GM23248 (cell line): ENCODE results near the gene CRACR2A. TPM values are rescaled to one million over a fixed set of nuclear protein-coding genes. Genes with fewer than 3 reads are reported as not detected.

ENCODE experiments used
- DNase-seq: peaks from one replicate; pipeline ENCODE4 v3.0.0-alpha.2; 2015
- H2AFZ ChIP-seq: fragments of 200-600 bp; sonication (generic); 2 replicates; pipeline ENCODE4 v1.6.1; 2016; ENCODE audit warnings: antibody characterized with exemption
- H3F3A ChIP-seq: fragments of 200-600 bp; sonication (generic); 2 replicates; pipeline ENCODE4 v1.6.1; 2016; ENCODE audit warnings: mild to moderate bottlenecking, antibody characterized with exemption, mixed run types; ENCODE audit not compliant: insufficient read depth
- H3K27ac ChIP-seq: fragments of 200-600 bp; sonication (generic); 2 replicates; pipeline ENCODE4 v1.5.1; 2016; ENCODE audit warnings: mild to moderate bottlenecking
- H3K27me3 ChIP-seq: fragments of 200-600 bp; sonication (generic); replicated peaks from 2 replicates; pipeline ENCODE4 v1.6.1; 2016; ENCODE audit warnings: mild to moderate bottlenecking; ENCODE audit not compliant: insufficient read depth
- H3K36me3 ChIP-seq: fragments of 200-600 bp; sonication (generic); 2 replicates; pipeline ENCODE4 v1.6.1; 2016; ENCODE audit warnings: low read depth, mild to moderate bottlenecking
- H3K4me1 ChIP-seq: fragments of 200-600 bp; sonication (generic); 2 replicates; pipeline ENCODE4 v1.6.1; 2016; ENCODE audit warnings: mild to moderate bottlenecking; ENCODE audit not compliant: insufficient read depth
- H3K4me2 ChIP-seq: fragments of 200-600 bp; sonication (generic); one replicate; pipeline ENCODE4 v1.6.1; 2016; ENCODE audit warnings: mild to moderate bottlenecking; ENCODE audit not compliant: unreplicated experiment
- H3K4me3 ChIP-seq: fragments of 200-600 bp; sonication (generic); 2 replicates; pipeline ENCODE4 v1.5.1; 2016; ENCODE audit warnings: mild to moderate bottlenecking
- H3K79me2 ChIP-seq: fragments of 200-600 bp; sonication (generic); 2 replicates; pipeline ENCODE4 v1.6.1; 2016; ENCODE audit warnings: mild to moderate bottlenecking; ENCODE audit not compliant: insufficient read depth
- H3K9ac ChIP-seq: fragments of 200-600 bp; sonication (generic); 2 replicates; pipeline ENCODE4 v1.6.1; 2016; ENCODE audit warnings: mild to moderate bottlenecking
- H3K9me2 ChIP-seq: fragments of 200-600 bp; sonication (generic); 2 replicates; pipeline ENCODE4 v1.6.1; 2016; ENCODE audit warnings: mixed run types, mild to moderate bottlenecking, moderate library complexity; ENCODE audit not compliant: insufficient read depth
- H3K9me3 ChIP-seq: fragments of 200-600 bp; sonication (generic); one replicate; pipeline ENCODE4 v1.6.1; 2017; ENCODE audit warnings: low read depth
- H4K20me1 ChIP-seq: fragments of 200-600 bp; sonication (generic); 2 replicates; pipeline ENCODE4 v1.6.0; 2016; ENCODE audit not compliant: insufficient read depth
- EZH2 ChIP-seq: fragments of 200-600 bp; sonication (generic); IDR thresholded peaks from 2 replicates; pipeline ENCODE4 v1.6.1; 2018; ENCODE audit warnings: antibody characterized with exemption, mild to moderate bottlenecking; ENCODE audit not compliant: insufficient read depth, poor library complexity, severe bottlenecking
- EZH2phosphoT487 ChIP-seq: fragments of 200-600 bp; sonication (generic); IDR thresholded peaks from 2 replicates; pipeline ENCODE4 v1.6.1; 2018; ENCODE audit warnings: antibody characterized with exemption, moderate library complexity, mild to moderate bottlenecking, low read depth; ENCODE audit not compliant: insufficient read depth
- WGBS, 2 experiments: methylation state at CpG; one replicate each; pipeline ENCODE4 v1.1.6; 2015 to 2017; ENCODE audit warnings: low lambda C conversion rate in 2 of 2, low coverage in 1 of 2; ENCODE audit errors: missing lambda C conversion rate in 2 of 2; 5-methylcytosine and 5-hydroxymethylcytosine counted together
- in situ Hi-C: fragments of 300-500 bp; cut with MboI; formaldehyde crosslinking; loops from 2 replicates; pipeline ENCODE4 v1.15.0; 2020
- polyA plus RNA-seq: library from polyadenylated mRNA; unstranded; fragments of >200 nt; fragmentation: Nextera tagmentation; extraction: Ambion mirVana; gene quantifications from 2 replicates; pipeline ENCODE4 v1.2.1, GENCODE V29; 2016
- total RNA-seq: library from RNA; depleted of rRNA; stranded (reverse); fragments of >200 nt; shearing (Covaris generic); gene quantifications from 2 replicates; pipeline ENCODE4 v1.2.3, GENCODE V29; 2014

CRACR2A gene
- total and polyA plus RNA-seq, 2 experiments from 2014 or later, result 1.9 to 2.5 TPM

DNA sequence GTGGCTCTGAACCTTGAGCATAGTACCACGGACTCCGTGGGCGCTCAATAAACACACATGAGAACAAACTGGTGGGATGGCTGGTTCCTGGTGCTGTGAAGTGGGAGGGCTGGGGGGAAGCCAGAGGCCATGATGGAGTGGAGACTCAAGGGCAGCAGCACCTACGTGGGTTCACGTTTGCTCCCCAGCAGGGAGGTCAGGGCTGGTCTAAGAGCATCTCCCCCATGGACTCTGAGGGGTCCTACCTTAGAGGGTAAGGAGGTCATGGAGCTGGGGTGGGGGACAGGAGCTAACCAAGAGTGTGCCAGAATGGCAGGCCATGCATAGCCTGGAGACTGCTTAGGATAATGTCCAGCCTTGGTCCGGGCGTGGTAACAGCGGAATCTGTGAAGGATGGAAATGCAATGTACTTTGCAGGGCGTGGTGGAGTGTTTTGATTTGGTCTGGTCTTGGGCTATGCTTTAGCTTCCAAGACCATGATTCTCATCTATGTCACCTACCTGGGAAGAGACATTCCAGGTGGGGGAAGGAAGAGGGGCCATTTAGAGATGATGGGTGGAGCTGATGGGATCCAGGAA, 158.9 kb downstream of the CRACR2A start:
- Histone ChIP-seq H3K27ac (no peak overlapping the region), H3F3A (no peaks in the 10 kb centered on the region), H3K36me3 (no peaks in the 10 kb centered on the region), H3K79me2 (no peaks in the 10 kb centered on the region), H3K4me3 (no peak overlapping the region), H3K4me2 (no peak overlapping the region), H2AFZ (no peak overlapping the region), H4K20me1 (no peaks in the 10 kb centered on the region), H3K9ac (no peak overlapping the region), H3K9me3 (no peaks in the 10 kb centered on the region), H3K9me2 (no peaks in the 10 kb centered on the region), H3K27me3 (peaks cover 17% of the 10 kb centered on the region), H3K4me1 (no peaks in the 10 kb centered on the region)
- in situ Hi-C loops, result no loop called here
- 48 to 51% methylated on average over 9 of the region's 9 CpGs for WGBS, 2 experiments
- no peak for TF ChIP-seq EZH2
- no peak for TF ChIP-seq EZH2phosphoT487
- DNase-seq, result no peak

DNA sequence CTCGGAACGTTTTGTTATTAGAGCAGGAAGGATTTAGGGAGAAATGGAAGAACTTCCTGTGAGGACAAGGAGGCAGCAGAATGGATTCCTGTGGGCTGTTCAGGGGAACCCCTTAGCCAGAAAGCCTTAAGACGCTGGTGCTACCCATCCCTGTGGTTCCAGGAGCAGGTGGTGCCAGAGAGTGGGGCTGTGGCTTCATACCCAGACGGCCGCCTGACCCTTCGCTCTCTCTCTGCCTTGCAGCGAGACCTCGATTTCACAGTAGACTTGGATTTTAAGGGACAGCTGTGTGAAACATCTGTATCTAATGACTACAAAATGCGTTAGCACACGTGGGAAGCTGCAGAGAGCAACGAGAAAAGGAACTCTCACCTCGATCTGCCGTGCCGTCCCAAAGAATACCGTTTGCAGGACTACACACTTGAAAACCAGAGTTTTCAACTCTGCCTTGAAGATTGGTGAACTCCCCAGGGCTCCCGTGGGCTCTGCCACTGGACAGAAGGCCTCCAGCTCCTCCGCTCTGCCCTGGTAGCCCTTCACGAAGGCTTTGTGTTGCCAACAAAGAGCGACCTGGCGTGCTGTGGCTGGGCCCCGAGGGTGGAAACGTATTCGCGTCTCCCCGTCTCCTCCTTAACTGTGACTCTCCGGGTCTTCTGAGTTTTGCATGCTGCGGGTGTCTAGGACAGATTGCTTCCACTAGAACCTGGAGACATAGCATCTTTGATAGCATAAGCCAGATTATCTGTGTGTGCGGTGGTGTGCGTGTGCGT, 159.9 kb downstream of the CRACR2A start:
- H3K27me3 ChIP-seq, result peaks cover 10% of the 10 kb centered on the region
- H3K4me3 ChIP-seq, result no peak overlapping the region
- H3F3A ChIP-seq, result no peaks in the 10 kb centered on the region
- WGBS, 2 experiments, result 48 to 49% methylated on average over 30 of the region's 30 CpGs
- DNase-seq, result no peak
- no peak overlapping the region for H3K9ac ChIP-seq
- no peak overlapping the region for H3K27ac ChIP-seq
- H3K4me2 ChIP-seq, result no peak overlapping the region
- no peak overlapping the region for H2AFZ ChIP-seq
- H3K79me2 ChIP-seq, result no peaks in the 10 kb centered on the region
- in situ Hi-C loops, result no loop called here
- no peaks in the 10 kb centered on the region for H3K9me3 ChIP-seq
- TF ChIP-seq EZH2phosphoT487 (no peak), EZH2 (no peak)
- H3K36me3 ChIP-seq, result no peaks in the 10 kb centered on the region
- H3K9me2 ChIP-seq, result no peaks in the 10 kb centered on the region
- H4K20me1 ChIP-seq, result no peaks in the 10 kb centered on the region
- H3K4me1 ChIP-seq, result no peaks in the 10 kb centered on the region

DNA sequence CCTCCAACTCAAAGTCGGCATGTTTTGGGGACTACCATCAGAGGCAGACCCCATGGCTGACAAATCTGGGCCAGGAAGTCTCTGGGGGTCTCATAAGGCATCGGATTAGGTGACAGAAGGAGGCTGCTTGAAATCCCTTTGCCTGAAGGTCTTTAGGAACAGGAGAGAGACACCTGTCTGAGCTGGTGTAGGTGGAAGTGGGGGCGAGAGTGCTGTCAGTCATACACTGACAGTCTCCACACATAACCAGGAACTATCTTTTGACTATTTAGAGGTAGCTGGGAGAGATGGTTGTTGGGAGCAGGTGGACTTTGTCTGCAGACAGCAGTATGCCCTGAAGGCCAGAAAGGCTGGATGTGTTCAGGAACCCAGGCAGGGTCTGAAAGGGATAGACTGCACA, 163.2 kb downstream of the CRACR2A start:
- H3K79me2 ChIP-seq, result no peaks in the 10 kb centered on the region
- no peak overlapping the region for H3K4me2 ChIP-seq
- H3K27me3 ChIP-seq, result 0 out of 2 replicates have a peak, but pooled peaks cover 5% of the 10 kb centered on the region
- no peak overlapping the region for H3K4me3 ChIP-seq
- H3F3A ChIP-seq, result no peaks in the 10 kb centered on the region
- no peaks in the 10 kb centered on the region for H3K9me2 ChIP-seq
- no peaks in the 10 kb centered on the region for H4K20me1 ChIP-seq
- H2AFZ ChIP-seq, result no peak overlapping the region
- H3K9ac ChIP-seq, result no peak overlapping the region
- in situ Hi-C loops, result no loop called here
- no peak overlapping the region for H3K27ac ChIP-seq
- H3K4me1 ChIP-seq, result no peaks in the 10 kb centered on the region
- no peak for DNase-seq
- H3K36me3 ChIP-seq, result no peaks in the 10 kb centered on the region
- 20 to 21% methylated on average over 3 of the region's 3 CpGs for WGBS, 2 experiments
- H3K9me3 ChIP-seq, result no peaks in the 10 kb centered on the region
- TF ChIP-seq EZH2, result no peak
- no peak for TF ChIP-seq EZH2phosphoT487

DNA sequence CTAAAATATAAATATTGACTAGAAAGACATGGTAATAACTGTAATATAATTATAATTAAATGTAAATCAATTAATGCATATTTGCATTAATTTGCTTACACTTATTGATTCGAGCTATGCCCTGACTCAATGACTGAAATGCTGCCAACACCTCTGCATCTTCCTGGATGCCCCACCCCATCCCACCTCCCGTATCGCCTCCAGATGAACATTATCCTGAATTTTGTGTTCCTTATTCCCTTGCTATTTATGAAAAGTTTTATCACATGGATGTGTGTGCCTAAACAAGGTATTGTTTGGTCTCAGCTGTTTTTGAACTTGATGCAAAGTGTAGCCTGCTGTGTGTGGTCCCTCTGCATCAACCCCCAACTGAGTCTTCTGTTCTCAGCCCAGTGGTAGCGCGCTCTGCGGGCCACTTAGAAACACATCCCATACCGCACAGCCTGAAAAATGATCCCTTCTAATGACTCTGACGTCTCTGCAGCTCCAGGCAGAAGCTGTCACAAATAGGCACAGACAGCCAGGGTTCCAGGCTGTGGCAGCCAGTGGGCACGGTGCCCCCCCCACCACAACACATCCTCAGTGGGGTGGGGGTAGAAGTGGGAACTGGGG, 165.4 kb downstream of the CRACR2A start:
- Histone ChIP-seq H3K27ac (no peak overlapping the region), H3K27me3 (no peaks in the 10 kb centered on the region), H3K9me3 (no peaks in the 10 kb centered on the region), H3K9me2 (no peaks in the 10 kb centered on the region), H3K4me1 (no peaks in the 10 kb centered on the region), H3K4me3 (no peak overlapping the region), H4K20me1 (no peaks in the 10 kb centered on the region), H3K9ac (no peak overlapping the region), H3K79me2 (no peaks in the 10 kb centered on the region), H2AFZ (no peak overlapping the region), H3K4me2 (no peak overlapping the region), H3K36me3 (no peaks in the 10 kb centered on the region), H3F3A (no peaks in the 10 kb centered on the region)
- TF ChIP-seq EZH2phosphoT487 (no peak), EZH2 (no peak)
- WGBS, 2 experiments, result 8 to 9% methylated on average over 9 of the region's 9 CpGs
- in situ Hi-C loops, result no loop called here
- no peak for DNase-seq
